NCI-H187 treated with DMSO at 0.1 percent for 48 hours (cell line): ENCODE data around the gene SYTL3.
"Not testable (repeated sequence)": the region's sequence is repeated elsewhere in the genome, so short reads cannot be mapped to it uniquely, and the experiment has no call there.

ENCODE experiments used
- DNase-seq: peaks from one replicate; lab custom pipeline; 2025; lab: John Stamatoyannopoulos, UW

Gene SYTL3

GRCh38 chr6:158639056-158639455, 10.8 kb upstream of the SYTL3 start:
- DNase-seq, result no peak

GRCh38 chr6:158640519-158640918, 9.3 kb upstream of the SYTL3 start:
- DNase-seq, result no peak

GRCh38 chr6:158642097-158642601, 7.7 kb upstream of the SYTL3 start:
- DNase-seq, result no peak

- no peak for DNase-seq
Observed at GRCh38 chr6:158643836-158644230, 6.0 kb upstream of the SYTL3 start.

GRCh38 chr6:158644231-158645063, 5.4 kb upstream of the SYTL3 start, which contains the start of gene DYNLT1:
DYNLT1 (minus strand) TSS chr6:158644743; CDS start chr6:158644708, 35 bp downstream.
- peak; percentile 66 for DNase-seq

- DNase-seq, result no peak
Observed at GRCh38 chr6:158645064-158646022, 4.5 kb upstream of the SYTL3 start.

- no peak for DNase-seq
Observed at GRCh38 chr6:158646023-158646910, 3.6 kb upstream of the SYTL3 start.

GRCh38 chr6:158647501-158647900, 2.4 kb upstream of the SYTL3 start:
- DNase-seq, result no peak

- no peak for DNase-seq
Observed at GRCh38 chr6:158648682-158649131, 1.1 kb upstream of the SYTL3 start.

GRCh38 chr6:158651981-158652737, 2.3 kb downstream of the SYTL3 start:
- DNase-seq, result not testable (repeated sequence)

- no peak for DNase-seq
Observed at GRCh38 chr6:158653577-158654354, 3.9 kb downstream of the SYTL3 start.

- no peak for DNase-seq
Observed at GRCh38 chr6:158654498-158654897, 4.6 kb downstream of the SYTL3 start.

- DNase-seq, result no peak
Observed at GRCh38 chr6:158654960-158655489, 5.2 kb downstream of the SYTL3 start.

GRCh38 chr6:158655569-158656450, 6.0 kb downstream of the SYTL3 start:
- DNase-seq, result peak; percentile 73

- DNase-seq, result not testable (repeated sequence)
Observed at GRCh38 chr6:158656986-158657385, 7.1 kb downstream of the SYTL3 start.

GRCh38 chr6:158660333-158660754, 10.5 kb downstream of the SYTL3 start:
- DNase-seq, result peak; percentile 93

- no peak for DNase-seq
Observed at GRCh38 chr6:158661156-158661685, 11.4 kb downstream of the SYTL3 start.

- no peak for DNase-seq
Observed at GRCh38 chr6:158662607-158662953, 12.7 kb downstream of the SYTL3 start.
